Gastroesophageal sphincter (tissue), 4 donors: Measurements from ENCODE around the gene FOXO6. TPM values are rescaled to one million over a fixed set of nuclear protein-coding genes. Genes with fewer than 3 reads are reported as not detected.

ENCODE experiments used
- ATAC-seq: fragments of 150-250 bp; one replicate; pipeline ENCODE4 v1.9.1; 2016; ENCODE audit warnings: mild to moderate bottlenecking, moderate library complexity
- H3K27ac ChIP-seq, 4 donors: fragments of 200-600 bp; sonication (generic) in 3 of 4; 1 replicate in 3 of 4; 2 replicates in 1 of 4; pipeline ENCODE4 v1.5.1; 2016 to 2019
- H3K27me3 ChIP-seq: fragments of 200-600 bp; sonication (generic); one replicate; pipeline ENCODE4 v1.5.1; 2019
- H3K36me3 ChIP-seq, 2 donors: fragments of 200-600 bp; sonication (generic); one replicate each; pipeline ENCODE4 v1.5.1; 2019; ENCODE audit warnings: control low read depth in 1 of 2
- H3K4me1 ChIP-seq, 3 donors: fragments of 200-600 bp; sonication (generic); 1 replicate in 2 of 3; 2 replicates in 1 of 3; pipeline ENCODE4 v1.5.1; 2016 to 2019; ENCODE audit warnings: control low read depth in 2 of 3
- H3K4me3 ChIP-seq, 2 donors: fragments of 200-600 bp; sonication (generic); one replicate each; pipeline ENCODE4 v1.5.1; 2019; ENCODE audit warnings: mild to moderate bottlenecking in 1 of 2, moderate library complexity in 1 of 2
- H3K9me3 ChIP-seq, 3 donors: fragments of 200-600 bp; sonication (generic); one replicate each; pipeline ENCODE4 v1.5.1; 2017 to 2019; ENCODE audit warnings: control low read depth in 2 of 3
- CTCF ChIP-seq, 4 experiments: fragments of 200-600 bp in 2 of 4; fragments of 450-650 bp in 2 of 4; sonication (generic) in 1 of 4; IDR thresholded peaks; one replicate each; pipeline ENCODE4 v1.5.1; 2017 to 2019; ENCODE audit warnings: antibody characterized with exemption in 4 of 4, mild to moderate bottlenecking in 2 of 4, moderate library complexity in 2 of 4
- EP300 ChIP-seq: sonication (generic); formaldehyde crosslinking; IDR thresholded peaks from one replicate; pipeline ENCODE4 v1.6.1; 2017; ENCODE audit warnings: antibody characterized with exemption, mild to moderate bottlenecking
- POLR2A ChIP-seq, 2 donors: fragments of 450-650 bp; IDR thresholded peaks; one replicate each; pipeline ENCODE4 v1.6.1; 2017; ENCODE audit warnings: antibody characterized with exemption in 2 of 2, mild to moderate bottlenecking in 2 of 2, moderate library complexity in 1 of 2
- POLR2AphosphoS5 ChIP-seq: sonication (generic); formaldehyde crosslinking; IDR thresholded peaks from one replicate; pipeline ENCODE4 v1.6.1; 2017; ENCODE audit warnings: antibody characterized with exemption
- WGBS, 2 donors: methylation state at CpG; one replicate each; pipeline ENCODE4 v1.1.5; 2018; ENCODE audit warnings: low coverage in 1 of 2; 5-methylcytosine and 5-hydroxymethylcytosine counted together
- total RNA-seq, 4 donors: library from RNA; depleted of rRNA; stranded (reverse); fragments of >200 nt; gene quantifications; one replicate each; pipeline ENCODE4 v1.1.0, GENCODE V29; 2016

FOXO6 gene
- total RNA-seq, 4 donors from 2014 or later, result 0.27 to 2.2 (median 1.9) TPM

- ATAC-seq, result no peak
- Histone ChIP-seq H3K4me1 (peaks cover 0 to 64% (median 21%) of the 10 kb centered on the region in 3 donors), H3K9me3 (no peaks in the 10 kb centered on the region), H3K36me3 (no peaks in the 10 kb centered on the region), H3K4me3 (no peak overlapping the region), H3K27me3 (peaks cover 5% of the 10 kb centered on the region), H3K27ac (peak overlapping the region in 3 of 4 donors; percentile 60 to 76 (median 74))
- TF ChIP-seq EP300, result no peak
- no peak for TF ChIP-seq POLR2AphosphoS5
- TF ChIP-seq POLR2A (IDR thresholded peaks at IDR 0.05), result no peak
- no peak for TF ChIP-seq CTCF (IDR thresholded peaks at IDR 0.05)
Measured at GRCh38 chr1:41365320-41365633, 4.0 kb downstream of the FOXO6 start.

- no peak for ATAC-seq
- H3K27ac ChIP-seq, result peak overlapping the region; percentile 6 to 76 (median 67)
Measured at GRCh38 chr1:41365772-41366454, 4.7 kb downstream of the FOXO6 start.

GRCh38 chr1:41366455-41367287, 5.4 kb downstream of the FOXO6 start:
- peaks cover 0 to 63% (median 23%) of the 10 kb centered on the region in 3 donors for H3K4me1 ChIP-seq
- peaks cover 5% of the 10 kb centered on the region for H3K27me3 ChIP-seq
- ATAC-seq, result no peak
- TF ChIP-seq EP300, result no peak
- no peaks in the 10 kb centered on the region for H3K36me3 ChIP-seq
- peak overlapping the region; percentile 6 to 76 (median 67) for H3K27ac ChIP-seq
- H3K4me3 ChIP-seq, result peak overlapping the region; percentile 34 to 61
- 0% methylated on average over 5 of the region's 51 CpGs; no CpG with 5 or more reads in 1 of the 2 donors for whole genome bisulfite sequencing, 2 donors
- H3K9me3 ChIP-seq, result no peaks in the 10 kb centered on the region

More at GRCh38 chr1:41365772-41366454, 4.7 kb downstream of the FOXO6 start:
- peak overlapping the region; percentile 34 to 61 for H3K4me3 ChIP-seq
- H3K27me3 ChIP-seq, result peaks cover 5% of the 10 kb centered on the region
- no CpG with 5 or more reads among the region's 23 CpGs for WGBS, 2 donors
- no peaks in the 10 kb centered on the region for H3K9me3 ChIP-seq
- no peaks in the 10 kb centered on the region for H3K36me3 ChIP-seq
- TF ChIP-seq POLR2AphosphoS5, result no peak
- TF ChIP-seq POLR2A (IDR thresholded peaks at IDR 0.05), result no peak
- TF ChIP-seq EP300, result no peak
- TF ChIP-seq CTCF (IDR thresholded peaks at IDR 0.05), result no peak
- H3K4me1 ChIP-seq, result peaks cover 0 to 59% (median 21%) of the 10 kb centered on the region in 3 donors

- H3K27me3 ChIP-seq, result peaks cover 5% of the 10 kb centered on the region
- no peaks in the 10 kb centered on the region for H3K9me3 ChIP-seq
- peaks cover 0 to 63% (median 25%) of the 10 kb centered on the region in 3 donors for H3K4me1 ChIP-seq
- no peak for TF ChIP-seq CTCF (IDR thresholded peaks at IDR 0.05)
- no peak for TF ChIP-seq POLR2A (IDR thresholded peaks at IDR 0.05)
- TF ChIP-seq POLR2AphosphoS5, result no peak
- no peak for TF ChIP-seq EP300
- H3K27ac ChIP-seq, result no peak overlapping the region
- WGBS, 2 donors, result 66 to 67% methylated on average over 3 to 5 of the region's 5 CpGs
- H3K36me3 ChIP-seq, result no peaks in the 10 kb centered on the region
- H3K4me3 ChIP-seq, result no peak overlapping the region
- no peak for ATAC-seq
Measured at GRCh38 chr1:41367288-41367642, 6.0 kb downstream of the FOXO6 start.

- WGBS, 2 donors, result no CpG with 5 or more reads among the region's 1 CpG
- H3K9me3 ChIP-seq, result no peaks in the 10 kb centered on the region
- ATAC-seq, result no peak
- no peak overlapping the region for H3K4me3 ChIP-seq
- H3K36me3 ChIP-seq, result no peaks in the 10 kb centered on the region
- no peaks in the 10 kb centered on the region for H3K27me3 ChIP-seq
- no peak for TF ChIP-seq CTCF (IDR thresholded peaks at IDR 0.05)
- TF ChIP-seq POLR2A (IDR thresholded peaks at IDR 0.05), result no peak
- no peak for TF ChIP-seq EP300
- no peak for TF ChIP-seq POLR2AphosphoS5
- no peak overlapping the region for H3K27ac ChIP-seq
- peaks cover 0 to 63% (median 24%) of the 10 kb centered on the region in 3 donors for H3K4me1 ChIP-seq
Measured at GRCh38 chr1:41368366-41368765, 7.1 kb downstream of the FOXO6 start.
